MCF 10A (cell line): ENCODE measurements around the gene COQ8A. TPM values are rescaled to one million over a fixed set of nuclear protein-coding genes. Genes with fewer than 3 reads are reported as not detected.

Experiments used
- BruUV-seq: library from RNA; stranded (reverse); fragments of 400-500 nt; replicated peaks from 2 replicates; lab custom pipeline; 2021; lab: Mats Ljungman, UMichigan
- CTCF ChIA-PET: fragments of 300-600 bp; sonication (Branson Sonifier 250); formaldehyde crosslinking; extraction: SDS; loops from one replicate; lab custom pipeline; 2021; ENCODE audit warnings: antibody characterized with exemption, inconsistent platforms; lab: Yijun Ruan, JAX
- POLR2A ChIA-PET: fragments of 300-600, 350-650 bp; sonication (Branson Sonifier 250); formaldehyde crosslinking; extraction: SDS; loops from one replicate; lab custom pipeline; 2020; ENCODE audit warnings: antibody characterized with exemption, inconsistent platforms; lab: Yijun Ruan, JAX
- DNase-seq: peaks from one replicate; pipeline ENCODE4 v3.0.0-alpha.2; 2018; ENCODE audit not compliant: unreplicated experiment
- H3K27ac Mint-ChIP-seq: one replicate; pipeline ENCODE4 v1.8.0; 2022; ENCODE audit warnings: mild to moderate bottlenecking, low read depth, mixed read lengths; ENCODE audit not compliant: unreplicated experiment
- H3K27me3 Mint-ChIP-seq: one replicate; pipeline ENCODE4 v1.8.0; 2022; ENCODE audit warnings: mixed read lengths; ENCODE audit not compliant: insufficient read depth, unreplicated experiment
- H3K36me3 Mint-ChIP-seq: one replicate; pipeline ENCODE4 v1.8.0; 2022; ENCODE audit warnings: mild to moderate bottlenecking, moderate library complexity, mixed read lengths; ENCODE audit not compliant: insufficient read depth, unreplicated experiment
- H3K4me1 Mint-ChIP-seq: one replicate; pipeline ENCODE4 v1.8.0; 2022; ENCODE audit warnings: mixed read lengths; ENCODE audit not compliant: insufficient read depth, unreplicated experiment
- H3K4me3 Mint-ChIP-seq: one replicate; pipeline ENCODE4 v1.8.0; 2022; ENCODE audit warnings: mild to moderate bottlenecking, moderate library complexity, mixed read lengths; ENCODE audit not compliant: unreplicated experiment
- H3K9me3 Mint-ChIP-seq: one replicate; pipeline ENCODE4 v1.8.0; 2022; ENCODE audit warnings: mixed read lengths; ENCODE audit not compliant: unreplicated experiment
- intact Hi-C: fragments of 100-400 bp; cut with micrococcal nuclease; formaldehyde crosslinking; loops from 2 replicates; pipeline ENCODE4 v1.14.1; 2022
- total RNA-seq: library from RNA; stranded (reverse); gene quantifications from 2 replicates; pipeline ENCODE4 v1.2.3, GENCODE V29; 2022
- TF ChIP-seq, protein P1 (sequence below): fragments of 200-600 bp; IDR thresholded peaks from one replicate; pipeline ENCODE4 v1.8.0; 2022; ENCODE audit warnings: antibody characterized with exemption, mild to moderate bottlenecking; ENCODE audit not compliant: unreplicated experiment

Gene COQ8A
- total RNA-seq, 1 experiment from 2014 or later = 26.4 TPM

DNA sequence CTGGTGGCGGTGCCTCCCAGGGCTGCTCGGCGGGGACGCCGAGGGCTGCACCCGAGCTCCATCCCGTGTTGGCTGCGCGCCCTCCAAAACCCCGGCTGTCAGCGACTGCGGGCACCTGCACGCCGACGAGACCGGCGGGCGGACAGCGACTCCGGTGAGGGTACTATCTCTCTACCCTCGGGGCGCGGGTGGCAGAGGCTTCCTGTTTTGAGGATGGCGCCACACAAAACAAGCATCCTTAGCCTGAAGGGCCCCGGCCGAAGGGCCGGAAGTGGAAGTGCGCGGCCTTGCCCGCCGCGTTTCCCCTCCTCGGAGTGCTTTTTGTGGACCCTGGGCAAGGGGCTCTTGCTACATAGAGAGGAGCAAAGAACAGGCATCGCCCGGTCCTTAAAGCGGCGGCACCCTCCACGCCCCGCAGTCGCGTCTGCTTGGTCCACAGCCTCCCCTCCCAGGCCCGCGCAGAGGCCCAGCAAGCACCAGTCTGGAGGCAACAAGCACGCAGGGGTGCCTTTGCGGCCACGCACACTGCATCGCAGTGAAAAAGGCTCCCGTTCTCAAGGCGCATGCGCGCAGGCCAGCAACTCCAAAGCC, 561 bp upstream of the COQ8A start:
- TSS peak; percentile 77 for BruUV-seq
- no peak for DNase-seq
- Mint-ChIP-seq H3K4me3 (peak overlapping the region; percentile 92), H3K27ac (peak overlapping the region; percentile 93), H3K36me3 (no peaks in the 10 kb centered on the region), H3K27me3 (no peaks in the 10 kb centered on the region), H3K9me3 (peaks cover 5% of the 10 kb centered on the region), H3K4me1 (peaks cover 37% of the 10 kb centered on the region)
- ChIA-PET CTCF (interaction anchor here (0.6 to 1.4 kb wide), 7 partner anchors 72 to 531 kb away, joined by 3 to 5 read pairs (median 4); no protein-coding TSS in a partner anchor), POLR2A (interaction anchor here (0.6 to 5.0 kb wide), 73 partner anchors 8 to 1551 kb away, joined by 3 to 47 read pairs (median 4); partner anchors contain the start of genes ITPKB, PARP1, PSEN2 and TRIM11)
- TF ChIP-seq, protein P1, sequence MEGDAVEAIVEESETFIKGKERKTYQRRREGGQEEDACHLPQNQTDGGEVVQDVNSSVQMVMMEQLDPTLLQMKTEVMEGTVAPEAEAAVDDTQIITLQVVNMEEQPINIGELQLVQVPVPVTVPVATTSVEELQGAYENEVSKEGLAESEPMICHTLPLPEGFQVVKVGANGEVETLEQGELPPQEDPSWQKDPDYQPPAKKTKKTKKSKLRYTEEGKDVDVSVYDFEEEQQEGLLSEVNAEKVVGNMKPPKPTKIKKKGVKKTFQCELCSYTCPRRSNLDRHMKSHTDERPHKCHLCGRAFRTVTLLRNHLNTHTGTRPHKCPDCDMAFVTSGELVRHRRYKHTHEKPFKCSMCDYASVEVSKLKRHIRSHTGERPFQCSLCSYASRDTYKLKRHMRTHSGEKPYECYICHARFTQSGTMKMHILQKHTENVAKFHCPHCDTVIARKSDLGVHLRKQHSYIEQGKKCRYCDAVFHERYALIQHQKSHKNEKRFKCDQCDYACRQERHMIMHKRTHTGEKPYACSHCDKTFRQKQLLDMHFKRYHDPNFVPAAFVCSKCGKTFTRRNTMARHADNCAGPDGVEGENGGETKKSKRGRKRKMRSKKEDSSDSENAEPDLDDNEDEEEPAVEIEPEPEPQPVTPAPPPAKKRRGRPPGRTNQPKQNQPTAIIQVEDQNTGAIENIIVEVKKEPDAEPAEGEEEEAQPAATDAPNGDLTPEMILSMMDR = no peak
- intact Hi-C loops = loop anchor here (1.0 to 5.0 kb wide), 2 partner anchors 67 to 498 kb away; partner anchors contain the start of gene PSEN2

DNA sequence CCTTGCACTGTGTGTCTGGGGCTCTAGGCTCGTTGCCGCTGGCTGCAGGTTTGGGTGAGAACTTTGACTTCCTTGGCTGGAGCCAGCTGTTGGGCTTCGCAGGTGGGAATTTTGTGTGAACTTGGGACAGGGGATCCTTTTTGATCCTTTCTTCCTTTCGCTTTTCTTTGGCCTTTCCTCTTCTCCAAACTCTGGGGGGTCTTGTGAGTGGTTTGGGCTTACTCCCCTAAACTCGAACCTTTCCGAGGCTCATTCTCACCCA, 643 bp downstream of the COQ8A start:
- H3K4me1 Mint-ChIP-seq = peaks cover 43% of the 10 kb centered on the region
- TF ChIP-seq, protein P1 = no peak
- H3K27ac Mint-ChIP-seq = peak overlapping the region; percentile 93
- intact Hi-C loops = loop anchor here (1.0 kb wide), 1 partner anchor 497 kb away; no protein-coding TSS in a partner anchor
- H3K36me3 Mint-ChIP-seq = no peaks in the 10 kb centered on the region
- ChIA-PET CTCF (interaction anchor here (0.6 to 1.4 kb wide), 7 partner anchors 31 to 510 kb away, joined by 3 to 4 read pairs (median 3); no protein-coding TSS in a partner anchor), POLR2A (interaction anchor here (0.5 to 5.0 kb wide), 35 partner anchors 9 to 1546 kb away, joined by 3 to 47 read pairs (median 4); partner anchors contain the start of gene PSEN2)
- no peak for DNase-seq
- no TSS peak for BruUV-seq
- H3K27me3 Mint-ChIP-seq = no peaks in the 10 kb centered on the region
- peak overlapping the region; percentile 92 for H3K4me3 Mint-ChIP-seq
- H3K9me3 Mint-ChIP-seq = no peaks in the 10 kb centered on the region

DNA sequence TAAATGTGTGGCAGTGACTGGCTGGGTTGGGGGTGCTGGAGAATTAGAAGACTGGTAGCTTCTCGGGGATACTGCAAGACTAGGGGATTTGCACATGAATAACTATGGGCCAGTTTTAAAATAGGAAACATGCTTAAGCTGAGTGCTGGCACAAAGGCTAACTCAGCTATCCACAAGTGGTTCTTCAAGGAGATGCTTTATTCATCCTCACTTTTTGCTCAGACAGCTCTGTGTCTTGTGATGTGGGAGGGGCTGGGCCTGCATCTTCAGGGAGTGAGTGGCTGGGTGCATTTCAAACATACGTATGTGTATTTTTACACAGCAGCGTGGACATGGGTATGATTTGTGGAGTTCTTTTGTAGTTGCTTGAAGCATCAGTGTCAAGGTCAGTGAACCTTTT, 2.3 kb downstream of the COQ8A start:
- H3K4me3 Mint-ChIP-seq = peak overlapping the region; percentile 92

DNA sequence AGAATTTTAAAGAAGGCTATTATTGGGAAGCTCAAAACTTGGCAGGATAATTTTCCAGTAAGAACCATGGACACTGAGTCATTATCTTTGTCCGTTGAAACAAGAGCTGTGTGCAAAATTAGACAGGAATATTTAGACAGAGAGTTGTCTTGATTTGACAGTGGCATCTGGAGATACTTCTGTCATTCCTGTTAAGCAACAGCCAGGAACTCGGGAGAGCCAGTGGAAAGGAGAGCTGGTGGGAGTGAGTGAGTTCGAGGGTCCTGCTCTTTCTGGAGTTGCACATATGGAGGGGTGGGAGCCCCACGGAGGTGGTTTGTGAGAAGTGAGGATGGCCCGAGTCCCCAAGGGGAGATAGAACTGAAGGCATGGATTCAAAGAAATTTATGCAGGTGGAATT, 3.1 kb downstream of the COQ8A start:
- TF ChIP-seq, protein P1 = no peak
- intact Hi-C loops = no loop called here
- CTCF ChIA-PET = interaction anchor here (0.6 kb wide), 2 partner anchors 26 to 41 kb away, joined by 3 to 4 read pairs; no protein-coding TSS in a partner anchor
- peak overlapping the region; percentile 1 for H3K27ac Mint-ChIP-seq
- H3K36me3 Mint-ChIP-seq = no peaks in the 10 kb centered on the region
- DNase-seq = peak; percentile 16
- no TSS peak for BruUV-seq
- POLR2A ChIA-PET = interaction anchor here (1.3 to 1.4 kb wide), 2 partner anchors 73 to 373 kb away, joined by 3 to 5 read pairs; no protein-coding TSS in a partner anchor
- no peaks in the 10 kb centered on the region for H3K27me3 Mint-ChIP-seq
- H3K4me1 Mint-ChIP-seq = peaks cover 58% of the 10 kb centered on the region
- peaks cover 3% of the 10 kb centered on the region for H3K9me3 Mint-ChIP-seq
- no peak overlapping the region for H3K4me3 Mint-ChIP-seq

More for the DNA sequence above, 2.3 kb downstream of the COQ8A start:
- H3K36me3 Mint-ChIP-seq = no peaks in the 10 kb centered on the region
- intact Hi-C loops = no loop called here
- no peaks in the 10 kb centered on the region for H3K27me3 Mint-ChIP-seq
- BruUV-seq = no TSS peak
- H3K9me3 Mint-ChIP-seq = no peaks in the 10 kb centered on the region
- no peak for DNase-seq
- TF ChIP-seq, protein P1 = no peak
- ChIA-PET POLR2A (interaction anchor here (0.6 to 1.4 kb wide), 4 partner anchors 32 to 446 kb away, joined by 3 to 4 read pairs (median 3); no protein-coding TSS in a partner anchor), CTCF (interaction anchor here (0.6 kb wide), 1 partner anchor 64 kb away, joined by 3 read pairs; no protein-coding TSS in a partner anchor)
- H3K4me1 Mint-ChIP-seq = peaks cover 58% of the 10 kb centered on the region
- H3K27ac Mint-ChIP-seq = no peak overlapping the region
